Cerebellar cortex (tissue), 1 donor: Measurements from ENCODE around the gene AVPR2.

Experiments
- DNase-seq: peaks from one replicate; pipeline ENCODE4 v3.0.0-alpha.2; 2015; ENCODE audit warnings: low spot score

AVPR2 gene

GRCh38 chrX:153885968-153886903 is 18.2 kb upstream of the AVPR2 start, which contains the start of gene L1CAM:
Gene L1CAM, minus strand, starts transcription at chrX:153886173. Its CDS starts 10,337 bp downstream, at chrX:153875836.
- DNase-seq: no peak

- no peak for DNase-seq
These were observed 17.6 kb upstream of the AVPR2 start for GRCh38 chrX:153886915-153887314.

- no peak for DNase-seq
These were observed 17.1 kb upstream of the AVPR2 start for GRCh38 chrX:153887385-153887784.

GRCh38 chrX:153888344-153888743 is 16.1 kb upstream of the AVPR2 start:
- DNase-seq: no peak

- DNase-seq: no peak
These were observed 15.3 kb upstream of the AVPR2 start for GRCh38 chrX:153889123-153889522.

- peak; percentile 17 for DNase-seq
These were observed 6.6 kb upstream of the AVPR2 start for GRCh38 chrX:153897899-153898298.

- no peak for DNase-seq
These were observed 3.4 kb upstream of the AVPR2 start for GRCh38 chrX:153900831-153901752.

GRCh38 chrX:153901753-153902140 is 2.7 kb upstream of the AVPR2 start:
- DNase-seq: no peak

- DNase-seq: no peak
These were observed 2.1 kb upstream of the AVPR2 start for GRCh38 chrX:153902385-153902784.

GRCh38 chrX:153903238-153903980 is 1.1 kb upstream of the AVPR2 start:
- no peak for DNase-seq

- DNase-seq: peak; percentile 73
These were observed 1.1 kb downstream of the AVPR2 start for GRCh38 chrX:153905481-153906095.

- DNase-seq: no peak
These were observed 1.8 kb downstream of the AVPR2 start for GRCh38 chrX:153906126-153906917.

- no peak for DNase-seq
These were observed 3.0 kb downstream of the AVPR2 start for GRCh38 chrX:153907456-153907855.

- peak; percentile 78 for DNase-seq
These were observed 3.9 kb downstream of the AVPR2 start for GRCh38 chrX:153908219-153908860.

GRCh38 chrX:153909024-153909979 is 4.8 kb downstream of the AVPR2 start:
- DNase-seq: peak; percentile 77

- DNase-seq: no peak
These were observed 5.5 kb downstream of the AVPR2 start for GRCh38 chrX:153909980-153910360.

GRCh38 chrX:153910446-153910845 is 6.0 kb downstream of the AVPR2 start:
- DNase-seq: no peak

GRCh38 chrX:153911798-153912197 is 7.3 kb downstream of the AVPR2 start:
- no peak for DNase-seq

GRCh38 chrX:153913211-153913610 is 8.7 kb downstream of the AVPR2 start:
- DNase-seq: no peak
